22Rv1 (cell line): Measurements from ENCODE around the gene CDA.

Source experiments
- CTCF ChIP-seq: fragments of 450-650 bp; IDR thresholded peaks from 2 replicates; pipeline ENCODE4 v1.5.1; 2017; ENCODE audit warnings: mild to moderate bottlenecking
- ZFX ChIP-seq: fragments of 450-650 bp; IDR thresholded peaks from 2 replicates; pipeline ENCODE4 v1.6.1; 2017; ENCODE audit warnings: antibody characterized with exemption, borderline replicate concordance

GRCh38 chr1:20658166-20658915 is 69.4 kb downstream of the CDA start:
- no peak for TF ChIP-seq CTCF
- no peak for TF ChIP-seq ZFX
